ENCODE results near the gene KCTD7.
"Not testable (repeated sequence)": the region's sequence is repeated elsewhere in the genome, so short reads cannot be mapped to it uniquely, and the experiment has no call there.

Gene KCTD7

DNA sequence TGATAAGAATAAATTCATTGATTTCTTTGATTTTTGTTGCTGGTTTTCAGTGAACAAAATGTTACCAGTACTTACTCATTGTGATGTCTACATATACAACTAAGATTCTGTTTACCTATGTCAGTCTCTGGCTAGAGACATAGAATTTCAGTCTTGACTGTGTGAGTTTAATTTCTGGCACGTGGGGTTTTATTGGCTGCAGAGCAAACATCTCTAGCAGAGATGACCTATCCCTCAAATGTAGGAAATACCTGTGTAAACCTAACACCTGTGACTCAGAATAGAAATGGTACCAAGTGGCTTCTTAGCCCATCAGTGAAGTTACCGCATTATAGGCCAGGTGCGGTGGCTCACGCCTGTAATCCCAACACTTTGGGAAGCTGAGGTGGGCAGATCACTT lies 57.0 kb downstream of the KCTD7 start:
- H3K27ac Mint-ChIP-seq; H3K9me3 Mint-ChIP-seq; H3K27me3 Mint-ChIP-seq; H3K4me3 Mint-ChIP-seq; DNase-seq; ATAC-seq (replicated peaks): not testable (repeated sequence)
- H3K4me1 Mint-ChIP-seq (ENCODE audit: low read depth in 2 of 2): peaks cover 6 to 11% of the 10 kb centered on the region in 2 donors
- H3K36me3 Mint-ChIP-seq (ENCODE audit: insufficient read depth): peaks cover 22% of the 10 kb centered on the region

DNA sequence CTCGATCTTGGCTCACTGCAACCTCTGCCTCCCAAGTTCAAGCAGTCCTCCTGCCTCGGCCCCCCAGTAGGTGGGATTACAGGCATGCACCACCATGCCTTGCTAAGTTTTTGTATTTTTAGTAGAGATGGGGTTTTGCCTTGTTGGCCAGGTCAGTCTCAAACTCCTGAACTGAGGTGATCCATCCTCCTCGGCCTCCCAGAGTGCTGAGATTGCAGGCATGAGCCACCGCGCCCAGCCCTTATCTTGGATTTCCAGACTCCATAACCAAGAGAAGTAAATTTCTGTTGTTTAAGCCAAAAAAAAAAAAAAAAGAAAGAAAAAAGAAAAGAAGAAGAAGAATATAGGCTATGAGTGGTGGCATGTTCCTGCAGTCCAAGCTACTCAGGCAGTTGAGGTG lies 58.5 kb downstream of the KCTD7 start:
- Mint-ChIP-seq H3K27me3 (no peaks in the 10 kb centered on the region), H3K36me3 (ENCODE audit: insufficient read depth) (peaks cover 11% of the 10 kb centered on the region), H3K9me3 (peaks cover 0 to 1% of the 10 kb centered on the region in 2 donors), H3K4me3 (no peak overlapping the region), H3K27ac (no peak overlapping the region), H3K4me1 (ENCODE audit: low read depth in 2 of 2) (peaks cover 6 to 11% of the 10 kb centered on the region in 2 donors)
- DNase-seq (no peak), ATAC-seq (replicated peaks) (no peak)

DNA sequence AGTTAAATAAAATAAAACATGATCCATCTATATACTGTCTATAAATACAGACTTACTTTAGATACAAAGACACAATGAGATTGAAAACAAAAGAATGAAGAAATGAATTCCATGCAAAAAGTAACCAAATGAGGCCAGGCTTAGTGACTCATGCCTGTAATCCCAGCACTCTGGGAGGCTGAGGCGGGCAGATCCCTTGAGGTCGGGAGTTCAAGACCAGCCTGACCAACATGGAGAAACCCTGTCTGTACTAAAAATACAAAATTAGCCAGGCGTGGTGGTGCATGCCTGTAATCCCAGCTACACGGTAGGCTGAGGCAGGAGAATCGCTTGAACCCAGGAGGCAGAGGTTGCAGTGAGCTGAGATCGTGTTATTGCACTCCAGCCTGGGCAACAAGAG lies 59.0 kb downstream of the KCTD7 start:
- H3K27ac Mint-ChIP-seq, H3K9me3 Mint-ChIP-seq: not testable (repeated sequence)

GRCh38 chr7:66689081-66689480 lies 60.4 kb downstream of the KCTD7 start:
- H3K4me3 Mint-ChIP-seq: no peak overlapping the region
- peaks cover 0 to 1% of the 10 kb centered on the region in 2 donors for H3K9me3 Mint-ChIP-seq
- H3K27me3 Mint-ChIP-seq: no peaks in the 10 kb centered on the region
- peaks cover 9% of the 10 kb centered on the region for H3K36me3 Mint-ChIP-seq (ENCODE audit: insufficient read depth)
- ATAC-seq (replicated peaks): no peak
- H3K27ac Mint-ChIP-seq: no peak overlapping the region
- peaks cover 1 to 2% of the 10 kb centered on the region in 2 donors for H3K4me1 Mint-ChIP-seq (ENCODE audit: low read depth in 2 of 2)
- DNase-seq: no peak

More for the DNA sequence above, 59.0 kb downstream of the KCTD7 start:
- ATAC-seq (replicated peaks); DNase-seq; H3K4me1 Mint-ChIP-seq (ENCODE audit: low read depth in 2 of 2); H3K27me3 Mint-ChIP-seq; H3K4me3 Mint-ChIP-seq; H3K36me3 Mint-ChIP-seq (ENCODE audit: insufficient read depth): not testable (repeated sequence)

GRCh38 chr7:66693331-66693730 lies 64.7 kb downstream of the KCTD7 start:
- Mint-ChIP-seq H3K27ac (peak overlapping the region in 1 of 2 donors; percentile 42), H3K27me3 (no peaks in the 10 kb centered on the region), H3K9me3 (no peaks in the 10 kb centered on the region), H3K4me3 (no peak overlapping the region), H3K4me1 (ENCODE audit: low read depth in 2 of 2) (peaks cover 2 to 8% of the 10 kb centered on the region in 2 donors), H3K36me3 (ENCODE audit: insufficient read depth) (peaks cover 26% of the 10 kb centered on the region)
- no peak for ATAC-seq (replicated peaks)
- DNase-seq: no peak
